GM06990 (cell line): ENCODE data around the gene ST6GALNAC3.

Experiments used
- DNase-seq: peaks from one replicate; pipeline ENCODE4 v3.0.0-alpha.2; 2011; ENCODE audit not compliant: insufficient read length; ENCODE audit errors: extremely low read depth
- H3K27me3 ChIP-seq: replicated peaks from 2 replicates; pipeline ENCODE4 v1.6.0; 2011; ENCODE audit warnings: low read length; ENCODE audit not compliant: control insufficient read depth, insufficient read depth
- H3K36me3 ChIP-seq: 2 replicates; pipeline ENCODE4 v1.5.1; 2011; ENCODE audit warnings: low read length; ENCODE audit not compliant: control insufficient read depth, insufficient read depth
- H3K4me3 ChIP-seq: replicated peaks from 2 replicates; pipeline ENCODE4 v1.5.1; 2011; ENCODE audit warnings: low read depth, mild to moderate bottlenecking, control low read depth, low read length
- CTCF ChIP-seq: IDR thresholded peaks from 2 replicates; pipeline ENCODE4 v1.5.1; 2011; ENCODE audit warnings: low read length, control low read depth, mild to moderate bottlenecking, inconsistent platforms; ENCODE audit not compliant: insufficient read depth, poor library complexity, severe bottlenecking

ST6GALNAC3 gene

DNA sequence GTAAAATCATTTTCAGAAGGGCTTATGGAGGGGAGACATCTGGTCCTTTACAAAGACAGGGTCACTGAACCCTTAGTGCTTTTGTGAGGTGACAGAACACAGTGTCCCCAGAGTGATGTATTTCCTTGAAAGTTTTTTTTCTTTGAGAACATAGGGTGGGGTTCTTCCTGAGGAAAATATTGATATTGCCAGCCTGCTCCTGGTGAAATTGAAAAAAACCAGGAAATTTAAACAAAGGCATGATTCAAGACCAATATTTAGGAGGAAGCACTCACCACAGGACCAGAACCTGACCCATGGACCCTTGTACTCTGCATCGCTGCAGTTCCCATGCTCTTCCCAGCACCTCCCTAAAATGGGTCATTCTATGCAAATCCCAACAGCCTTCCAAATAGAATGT is 63.7 kb downstream of the ST6GALNAC3 start:
- no peaks in the 10 kb centered on the region for H3K27me3 ChIP-seq
- DNase-seq: no peak
- H3K4me3 ChIP-seq: no peak overlapping the region
- H3K36me3 ChIP-seq: no peaks in the 10 kb centered on the region
- no peak for TF ChIP-seq CTCF

GRCh38 chr1:76140227-76140626 is 65.7 kb downstream of the ST6GALNAC3 start:
- no peaks in the 10 kb centered on the region for H3K27me3 ChIP-seq
- DNase-seq: no peak
- H3K36me3 ChIP-seq: no peaks in the 10 kb centered on the region
- no peak overlapping the region for H3K4me3 ChIP-seq
- no peak for TF ChIP-seq CTCF

DNA sequence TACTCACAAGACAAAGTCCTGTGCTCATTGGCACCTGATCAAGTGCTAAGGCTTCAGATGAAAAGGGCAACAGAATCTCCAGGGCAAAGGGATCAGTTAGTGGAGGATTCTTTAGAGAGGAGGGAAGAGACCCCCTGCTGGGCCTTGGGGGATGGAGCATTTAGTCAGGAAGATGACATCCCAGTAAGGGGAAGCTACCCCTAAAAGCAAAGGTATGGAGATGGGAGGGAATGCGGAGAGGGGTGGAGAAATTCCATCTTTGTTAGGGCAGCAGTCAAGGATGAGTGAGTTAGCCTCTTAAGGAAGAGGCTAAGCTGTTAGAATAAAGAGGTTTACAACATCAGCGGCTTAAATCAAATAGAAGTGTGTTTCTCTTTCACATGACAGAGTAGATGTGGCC is 67.4 kb downstream of the ST6GALNAC3 start:
- no peak for TF ChIP-seq CTCF

DNA sequence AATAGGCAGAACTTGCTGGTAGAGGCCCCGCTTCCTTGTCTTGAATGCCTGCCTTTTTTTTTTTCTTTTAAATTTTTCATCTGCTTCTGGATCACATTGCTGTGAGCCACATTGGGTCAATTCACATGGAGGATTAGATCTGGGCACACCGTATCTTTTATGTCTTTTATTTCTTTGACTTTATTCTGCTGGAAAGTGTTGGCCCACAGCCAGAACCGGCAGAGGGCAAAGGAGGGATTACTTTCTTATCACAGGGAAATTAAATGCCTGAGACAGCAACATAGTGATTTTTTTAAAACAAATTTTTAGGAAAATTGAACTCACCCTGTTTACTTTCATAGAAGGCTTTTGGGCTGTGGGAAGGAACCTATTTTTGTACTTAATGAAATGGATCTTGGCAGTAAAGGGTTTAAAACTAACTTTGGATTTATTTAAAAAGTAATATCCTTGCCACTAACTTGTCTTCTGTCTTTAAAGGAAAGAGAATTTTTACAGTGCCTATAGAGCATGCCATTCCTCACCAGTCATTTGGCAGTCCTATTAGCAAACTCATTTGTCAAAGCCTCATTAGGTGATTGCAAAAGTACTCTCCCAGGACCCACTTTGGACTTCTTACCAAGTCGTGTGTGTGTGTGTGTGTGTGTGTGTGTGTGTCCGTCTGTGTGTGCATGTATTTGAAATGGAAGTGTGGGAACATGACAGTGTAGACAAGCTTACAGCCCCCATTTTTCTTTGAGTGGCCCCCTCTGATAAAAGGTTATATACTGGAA is 68.4 kb downstream of the ST6GALNAC3 start:
- TF ChIP-seq CTCF: no peak
- Histone ChIP-seq H3K36me3 (no peaks in the 10 kb centered on the region), H3K27me3 (peaks cover 1% of the 10 kb centered on the region), H3K4me3 (no peak overlapping the region)
- no peak for DNase-seq

More for the DNA sequence above, 67.4 kb downstream of the ST6GALNAC3 start:
- H3K27me3 ChIP-seq: no peaks in the 10 kb centered on the region
- DNase-seq: no peak
- H3K4me3 ChIP-seq: no peak overlapping the region
- H3K36me3 ChIP-seq: no peaks in the 10 kb centered on the region

- Histone ChIP-seq H3K36me3 (no peaks in the 10 kb centered on the region), H3K27me3 (peaks cover 2% of the 10 kb centered on the region), H3K4me3 (no peak overlapping the region)
- no peak for DNase-seq
- TF ChIP-seq CTCF: no peak
Measured at GRCh38 chr1:76144247-76144646, 69.7 kb downstream of the ST6GALNAC3 start.
